OCI-LY1 (cell line): ENCODE data around the gene CARNS1.

ENCODE experiments used
- H2AFZ ChIP-seq: fragments of 200-600 bp; sonication (generic), shearing (Covaris generic); 2 replicates; pipeline ENCODE4 v1.6.0; 2014; ENCODE audit warnings: antibody characterized with exemption, mild to moderate bottlenecking, low read length
- H3F3A ChIP-seq: fragments of 200-600 bp; sonication (generic), shearing (Covaris generic); 2 replicates; pipeline ENCODE4 v1.6.0; 2014; ENCODE audit warnings: mild to moderate bottlenecking, antibody characterized with exemption, low read length, moderate library complexity; ENCODE audit not compliant: insufficient read depth
- H3K27ac ChIP-seq: fragments of 200-600 bp; sonication (generic); 2 replicates; pipeline ENCODE4 v1.5.1; 2014; ENCODE audit warnings: low read length, mixed run types, mild to moderate bottlenecking, low read depth; ENCODE audit not compliant: poor library complexity, severe bottlenecking
- H3K27me3 ChIP-seq: fragments of 200-600 bp; sonication (generic); 2 replicates; pipeline ENCODE4 v1.6.0; 2014; ENCODE audit warnings: antibody characterized with exemption, mild to moderate bottlenecking, low read length, moderate library complexity; ENCODE audit not compliant: insufficient read depth
- H3K36me3 ChIP-seq: fragments of 200-600 bp; sonication (generic); 2 replicates; pipeline ENCODE4 v1.6.1; 2014; ENCODE audit warnings: mild to moderate bottlenecking, antibody characterized with exemption, low read length, moderate library complexity, mixed read lengths; ENCODE audit not compliant: insufficient read depth
- H3K4me1 ChIP-seq: fragments of 200-600 bp; sonication (generic); 2 replicates; pipeline ENCODE4 v1.5.1; 2014; ENCODE audit warnings: mild to moderate bottlenecking, low read length, moderate library complexity; ENCODE audit not compliant: insufficient read depth, severe bottlenecking
- H3K4me2 ChIP-seq: fragments of 200-600 bp; sonication (generic), shearing (Covaris generic); 2 replicates; pipeline ENCODE4 v1.6.1; 2014; ENCODE audit warnings: low read length
- H3K4me3 ChIP-seq: fragments of 200-600 bp; sonication (generic); 2 replicates; pipeline ENCODE4 v1.5.1; 2014; ENCODE audit warnings: low read length, low read depth, mild to moderate bottlenecking, mixed read lengths; ENCODE audit not compliant: poor library complexity, severe bottlenecking
- H3K79me2 ChIP-seq: fragments of 200-600 bp; shearing (Covaris generic); 2 replicates; pipeline ENCODE4 v1.6.1; 2016; ENCODE audit warnings: mixed run types, low read length, mixed read lengths; ENCODE audit not compliant: insufficient read depth
- H3K9ac ChIP-seq: fragments of 200-600 bp; sonication (generic), shearing (Covaris generic); 2 replicates; pipeline ENCODE4 v1.6.1; 2014; ENCODE audit warnings: mild to moderate bottlenecking, low read length, mixed read lengths
- H3K9me2 ChIP-seq: fragments of 200-600 bp; sonication (generic), shearing (Covaris generic); 2 replicates; pipeline ENCODE4 v1.6.1; 2014; ENCODE audit warnings: low read depth, mild to moderate bottlenecking, low read length, mixed read lengths
- H3K9me3 ChIP-seq: fragments of 200-600 bp; shearing (Covaris generic); 2 replicates; pipeline ENCODE4 v1.6.1; 2014; ENCODE audit warnings: low read length, mixed read lengths
- H4K20me1 ChIP-seq: fragments of 200-600 bp; sonication (generic), shearing (Covaris generic); 2 replicates; pipeline ENCODE4 v1.6.0; 2016; ENCODE audit warnings: mild to moderate bottlenecking, low read length; ENCODE audit not compliant: insufficient read depth
- CTCF ChIP-seq: fragments of 200-600 bp; sonication (generic), shearing (Covaris generic); IDR thresholded peaks from 2 replicates; pipeline ENCODE4 v1.5.1; 2017; ENCODE audit warnings: mild to moderate bottlenecking, antibody characterized with exemption, low read length, moderate library complexity, mixed read lengths
- EZH2 ChIP-seq: fragments of 200-600 bp; sonication (generic), shearing (Covaris generic); IDR thresholded peaks from 2 replicates; pipeline ENCODE4 v1.8.0; 2017; ENCODE audit warnings: borderline replicate concordance, mixed run types, mild to moderate bottlenecking, antibody characterized with exemption, low read length, moderate library complexity, mixed read lengths

The CARNS1 gene

GRCh38 chr11:67387069-67387468 is 28.4 kb upstream of the CARNS1 start:
- Histone ChIP-seq H3K9me2 (no peaks in the 10 kb centered on the region), H3K4me2 (no peak overlapping the region), H3K36me3 (no peaks in the 10 kb centered on the region), H3K9me3 (no peaks in the 10 kb centered on the region), H2AFZ (no peak overlapping the region), H3K79me2 (no peaks in the 10 kb centered on the region), H3K27me3 (no peaks in the 10 kb centered on the region; the same call in 1 of the 2 replicates), H3K27ac (no peak overlapping the region), H3K9ac (no peak overlapping the region), H4K20me1 (no peaks in the 10 kb centered on the region), H3K4me3 (no peak overlapping the region), H3K4me1 (peaks cover 10% of the 10 kb centered on the region), H3F3A (no peaks in the 10 kb centered on the region)
- TF ChIP-seq EZH2 (no peak), CTCF (no peak)

GRCh38 chr11:67387518-67387917 is 28.0 kb upstream of the CARNS1 start:
- H3K36me3 ChIP-seq: no peaks in the 10 kb centered on the region
- H3K4me2 ChIP-seq: no peak overlapping the region
- H3K4me1 ChIP-seq: peaks cover 13% of the 10 kb centered on the region
- H3K27me3 ChIP-seq: no peaks in the 10 kb centered on the region; the same call in 1 of the 2 replicates
- H3K79me2 ChIP-seq: no peaks in the 10 kb centered on the region
- TF ChIP-seq CTCF: no peak
- H3K9me3 ChIP-seq: no peaks in the 10 kb centered on the region
- no peak overlapping the region for H3K27ac ChIP-seq
- no peak overlapping the region for H3K9ac ChIP-seq
- no peaks in the 10 kb centered on the region for H3F3A ChIP-seq
- H3K9me2 ChIP-seq: no peaks in the 10 kb centered on the region
- H2AFZ ChIP-seq: no peak overlapping the region
- no peak overlapping the region for H3K4me3 ChIP-seq
- H4K20me1 ChIP-seq: no peaks in the 10 kb centered on the region

GRCh38 chr11:67389477-67389876 is 26.0 kb upstream of the CARNS1 start:
- H3K36me3 ChIP-seq: peaks cover 11% of the 10 kb centered on the region; the same call in 1 of the 2 replicates
- H3K9ac ChIP-seq: no peak overlapping the region
- peak; percentile 78 for TF ChIP-seq CTCF
- TF ChIP-seq EZH2: no peak
- H3K4me3 ChIP-seq: no peak overlapping the region
- peaks cover 24% of the 10 kb centered on the region for H3K4me1 ChIP-seq
- H3K27me3 ChIP-seq: no peaks in the 10 kb centered on the region
- no peaks in the 10 kb centered on the region for H3F3A ChIP-seq
- H3K9me2 ChIP-seq: no peaks in the 10 kb centered on the region
- no peaks in the 10 kb centered on the region for H3K79me2 ChIP-seq
- no peak overlapping the region for H3K4me2 ChIP-seq
- H4K20me1 ChIP-seq: no peaks in the 10 kb centered on the region
- H3K9me3 ChIP-seq: no peaks in the 10 kb centered on the region
- no peak overlapping the region for H2AFZ ChIP-seq
- no peak overlapping the region for H3K27ac ChIP-seq
